ENCODE measurements around the gene NLGN1. TPM values are rescaled to one million over a fixed set of nuclear protein-coding genes. Genes with fewer than 3 reads are reported as not detected.

Gene NLGN1
- total RNA-seq, 1 experiment from 2014 or later: not detected

DNA sequence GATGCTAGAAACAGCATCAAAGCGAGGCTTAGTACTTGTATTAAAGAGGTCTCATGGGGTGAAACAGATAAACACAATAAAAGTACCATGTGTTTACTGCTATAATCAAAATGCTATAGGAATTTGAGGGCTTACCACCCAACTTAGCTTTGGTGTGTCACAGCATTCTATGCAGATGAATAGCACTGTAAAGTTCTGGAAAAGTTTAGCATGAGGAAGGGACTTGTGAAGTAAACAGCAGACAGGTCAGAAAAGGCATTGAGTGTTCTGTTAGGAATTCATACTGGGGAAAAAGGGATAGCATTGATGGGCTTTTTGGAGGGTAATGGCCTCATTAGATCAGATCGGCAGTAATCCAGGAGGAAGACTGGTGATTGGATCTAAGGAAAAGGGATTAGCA, 505.3 kb downstream of the NLGN1 start:
- BruUV-seq (replicated peaks): no TSS peak
- ATAC-seq (no peak), DNase-seq (ENCODE audit: low read depth, low spot score) (no peak)
- H3K9me2 ChIP-seq (ENCODE audit: insufficient read depth): no peaks in the 10 kb centered on the region
- H3K4me3 ChIP-seq (replicated peaks in 1 of 2; ENCODE audit: low read depth in 1 of 2, low read length in 2 of 2): no peak overlapping the region
- H3K27ac ChIP-seq (ENCODE audit: low read depth, low read length): no peak overlapping the region
- ChIA-PET POLR2A (no interaction called here), RAD21 (ENCODE audit: low non-redundant PET in 1 of 2, low total read pairs in 2 of 2, uncharacterized antibody in 2 of 2, unreplicated experiment in 2 of 2) (no interaction called here), CTCF (no interaction called here)
- H2AFZ ChIP-seq (ENCODE audit: low read depth, low read length, poor library complexity, severe bottlenecking): no peak overlapping the region
- H3K79me2 ChIP-seq (ENCODE audit: insufficient read depth, low read length): no peaks in the 10 kb centered on the region
- no peaks in the 10 kb centered on the region for H3K27me3 ChIP-seq (ENCODE audit: insufficient read depth, low read length)
- no peaks in the 10 kb centered on the region for H3K36me3 ChIP-seq (ENCODE audit: control insufficient read depth in 1 of 2, insufficient read depth in 2 of 2, low read length in 2 of 2)
- H3K9ac ChIP-seq (ENCODE audit: low read length): no peak overlapping the region
- H3K4me2 ChIP-seq (ENCODE audit: low read length): no peak overlapping the region
- no peak for TF ChIP-seq CBX3 (IDR thresholded peaks at IDR 0.05; ENCODE audit: low read depth)
- TF ChIP-seq ZFX (IDR thresholded peaks at IDR 0.05): no peak
- TF ChIP-seq, protein P1, sequence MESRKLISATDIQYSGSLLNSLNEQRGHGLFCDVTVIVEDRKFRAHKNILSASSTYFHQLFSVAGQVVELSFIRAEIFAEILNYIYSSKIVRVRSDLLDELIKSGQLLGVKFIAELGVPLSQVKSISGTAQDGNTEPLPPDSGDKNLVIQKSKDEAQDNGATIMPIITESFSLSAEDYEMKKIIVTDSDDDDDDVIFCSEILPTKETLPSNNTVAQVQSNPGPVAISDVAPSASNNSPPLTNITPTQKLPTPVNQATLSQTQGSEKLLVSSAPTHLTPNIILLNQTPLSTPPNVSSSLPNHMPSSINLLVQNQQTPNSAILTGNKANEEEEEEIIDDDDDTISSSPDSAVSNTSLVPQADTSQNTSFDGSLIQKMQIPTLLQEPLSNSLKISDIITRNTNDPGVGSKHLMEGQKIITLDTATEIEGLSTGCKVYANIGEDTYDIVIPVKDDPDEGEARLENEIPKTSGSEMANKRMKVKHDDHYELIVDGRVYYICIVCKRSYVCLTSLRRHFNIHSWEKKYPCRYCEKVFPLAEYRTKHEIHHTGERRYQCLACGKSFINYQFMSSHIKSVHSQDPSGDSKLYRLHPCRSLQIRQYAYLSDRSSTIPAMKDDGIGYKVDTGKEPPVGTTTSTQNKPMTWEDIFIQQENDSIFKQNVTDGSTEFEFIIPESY (IDR thresholded peaks at IDR 0.05; ENCODE audit: extremely low read depth, insufficient replicate concordance, low read length): no peak
- no peak for TF ChIP-seq RAD21 (IDR thresholded peaks at IDR 0.05; ENCODE audit: low read depth)
- TF ChIP-seq ATF3 (IDR thresholded peaks at IDR 0.05): no peak
- no peak for TF ChIP-seq TCF7L2 (IDR thresholded peaks at IDR 0.05; ENCODE audit: borderline replicate concordance, extremely low read depth, insufficient read depth, insufficient read length)
- no peak for TF ChIP-seq CEBPB (IDR thresholded peaks at IDR 0.05; ENCODE audit: low read depth)
- TF ChIP-seq SRF (IDR thresholded peaks at IDR 0.05; ENCODE audit: low read depth): no peak
- no peak for TF ChIP-seq POLR2AphosphoS5 (IDR thresholded peaks at IDR 0.05; ENCODE audit: low read depth, low read length)
- no peak for TF ChIP-seq POLR2A (IDR thresholded peaks at IDR 0.05; ENCODE audit: borderline replicate concordance, extremely low read depth, insufficient read depth, insufficient read length)
- TF ChIP-seq EZH2 (IDR thresholded peaks at IDR 0.05): no peak
- TF ChIP-seq, protein P2, sequence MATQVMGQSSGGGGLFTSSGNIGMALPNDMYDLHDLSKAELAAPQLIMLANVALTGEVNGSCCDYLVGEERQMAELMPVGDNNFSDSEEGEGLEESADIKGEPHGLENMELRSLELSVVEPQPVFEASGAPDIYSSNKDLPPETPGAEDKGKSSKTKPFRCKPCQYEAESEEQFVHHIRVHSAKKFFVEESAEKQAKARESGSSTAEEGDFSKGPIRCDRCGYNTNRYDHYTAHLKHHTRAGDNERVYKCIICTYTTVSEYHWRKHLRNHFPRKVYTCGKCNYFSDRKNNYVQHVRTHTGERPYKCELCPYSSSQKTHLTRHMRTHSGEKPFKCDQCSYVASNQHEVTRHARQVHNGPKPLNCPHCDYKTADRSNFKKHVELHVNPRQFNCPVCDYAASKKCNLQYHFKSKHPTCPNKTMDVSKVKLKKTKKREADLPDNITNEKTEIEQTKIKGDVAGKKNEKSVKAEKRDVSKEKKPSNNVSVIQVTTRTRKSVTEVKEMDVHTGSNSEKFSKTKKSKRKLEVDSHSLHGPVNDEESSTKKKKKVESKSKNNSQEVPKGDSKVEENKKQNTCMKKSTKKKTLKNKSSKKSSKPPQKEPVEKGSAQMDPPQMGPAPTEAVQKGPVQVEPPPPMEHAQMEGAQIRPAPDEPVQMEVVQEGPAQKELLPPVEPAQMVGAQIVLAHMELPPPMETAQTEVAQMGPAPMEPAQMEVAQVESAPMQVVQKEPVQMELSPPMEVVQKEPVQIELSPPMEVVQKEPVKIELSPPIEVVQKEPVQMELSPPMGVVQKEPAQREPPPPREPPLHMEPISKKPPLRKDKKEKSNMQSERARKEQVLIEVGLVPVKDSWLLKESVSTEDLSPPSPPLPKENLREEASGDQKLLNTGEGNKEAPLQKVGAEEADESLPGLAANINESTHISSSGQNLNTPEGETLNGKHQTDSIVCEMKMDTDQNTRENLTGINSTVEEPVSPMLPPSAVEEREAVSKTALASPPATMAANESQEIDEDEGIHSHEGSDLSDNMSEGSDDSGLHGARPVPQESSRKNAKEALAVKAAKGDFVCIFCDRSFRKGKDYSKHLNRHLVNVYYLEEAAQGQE (IDR thresholded peaks at IDR 0.05; ENCODE audit: low read depth): no peak
- TF ChIP-seq, protein P3, sequence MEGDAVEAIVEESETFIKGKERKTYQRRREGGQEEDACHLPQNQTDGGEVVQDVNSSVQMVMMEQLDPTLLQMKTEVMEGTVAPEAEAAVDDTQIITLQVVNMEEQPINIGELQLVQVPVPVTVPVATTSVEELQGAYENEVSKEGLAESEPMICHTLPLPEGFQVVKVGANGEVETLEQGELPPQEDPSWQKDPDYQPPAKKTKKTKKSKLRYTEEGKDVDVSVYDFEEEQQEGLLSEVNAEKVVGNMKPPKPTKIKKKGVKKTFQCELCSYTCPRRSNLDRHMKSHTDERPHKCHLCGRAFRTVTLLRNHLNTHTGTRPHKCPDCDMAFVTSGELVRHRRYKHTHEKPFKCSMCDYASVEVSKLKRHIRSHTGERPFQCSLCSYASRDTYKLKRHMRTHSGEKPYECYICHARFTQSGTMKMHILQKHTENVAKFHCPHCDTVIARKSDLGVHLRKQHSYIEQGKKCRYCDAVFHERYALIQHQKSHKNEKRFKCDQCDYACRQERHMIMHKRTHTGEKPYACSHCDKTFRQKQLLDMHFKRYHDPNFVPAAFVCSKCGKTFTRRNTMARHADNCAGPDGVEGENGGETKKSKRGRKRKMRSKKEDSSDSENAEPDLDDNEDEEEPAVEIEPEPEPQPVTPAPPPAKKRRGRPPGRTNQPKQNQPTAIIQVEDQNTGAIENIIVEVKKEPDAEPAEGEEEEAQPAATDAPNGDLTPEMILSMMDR (IDR thresholded peaks at IDR 0.05 in 2 of 3, conservative IDR thresholded peaks at IDR 0.05 in 1 of 3; ENCODE audit: borderline replicate concordance in 1 of 3, insufficient read depth in 1 of 3, low read depth in 2 of 3, low read length in 2 of 3): no peak
- TF ChIP-seq YY1 (IDR thresholded peaks at IDR 0.05; ENCODE audit: extremely low read depth, insufficient replicate concordance, low read depth, low read length): no peak
- TF ChIP-seq SIN3A (IDR thresholded peaks at IDR 0.05; ENCODE audit: low read depth): no peak
- TF ChIP-seq JUND (IDR thresholded peaks at IDR 0.05): no peak
- TF ChIP-seq FOSL1 (IDR thresholded peaks at IDR 0.05; ENCODE audit: low read depth): no peak
- no peak for TF ChIP-seq MAX (IDR thresholded peaks at IDR 0.05)
- intact Hi-C loops (cut with micrococcal nuclease): no loop called here
- H3K4me1 ChIP-seq (ENCODE audit: control insufficient read depth in 1 of 2, insufficient read depth in 2 of 2, low read length in 2 of 2): no peaks in the 10 kb centered on the region
- no peaks in the 10 kb centered on the region for H3K9me3 ChIP-seq (ENCODE audit: control insufficient read depth in 1 of 2, insufficient read depth in 1 of 2, low read depth in 1 of 2, low read length in 2 of 2)
- no peaks in the 10 kb centered on the region for H4K20me1 ChIP-seq (ENCODE audit: insufficient read depth)
